NCI-H2081 (cell line): ENCODE results near the gene CGB8.
"Not testable (repeated sequence)": the region's sequence is repeated elsewhere in the genome, so short reads cannot be mapped to it uniquely, and the experiment has no call there.

Experiments used
- DNase-seq, 2 experiments: peaks; one replicate each; lab custom pipeline; 2025; lab: John Stamatoyannopoulos, UW

The CGB8 gene

DNA sequence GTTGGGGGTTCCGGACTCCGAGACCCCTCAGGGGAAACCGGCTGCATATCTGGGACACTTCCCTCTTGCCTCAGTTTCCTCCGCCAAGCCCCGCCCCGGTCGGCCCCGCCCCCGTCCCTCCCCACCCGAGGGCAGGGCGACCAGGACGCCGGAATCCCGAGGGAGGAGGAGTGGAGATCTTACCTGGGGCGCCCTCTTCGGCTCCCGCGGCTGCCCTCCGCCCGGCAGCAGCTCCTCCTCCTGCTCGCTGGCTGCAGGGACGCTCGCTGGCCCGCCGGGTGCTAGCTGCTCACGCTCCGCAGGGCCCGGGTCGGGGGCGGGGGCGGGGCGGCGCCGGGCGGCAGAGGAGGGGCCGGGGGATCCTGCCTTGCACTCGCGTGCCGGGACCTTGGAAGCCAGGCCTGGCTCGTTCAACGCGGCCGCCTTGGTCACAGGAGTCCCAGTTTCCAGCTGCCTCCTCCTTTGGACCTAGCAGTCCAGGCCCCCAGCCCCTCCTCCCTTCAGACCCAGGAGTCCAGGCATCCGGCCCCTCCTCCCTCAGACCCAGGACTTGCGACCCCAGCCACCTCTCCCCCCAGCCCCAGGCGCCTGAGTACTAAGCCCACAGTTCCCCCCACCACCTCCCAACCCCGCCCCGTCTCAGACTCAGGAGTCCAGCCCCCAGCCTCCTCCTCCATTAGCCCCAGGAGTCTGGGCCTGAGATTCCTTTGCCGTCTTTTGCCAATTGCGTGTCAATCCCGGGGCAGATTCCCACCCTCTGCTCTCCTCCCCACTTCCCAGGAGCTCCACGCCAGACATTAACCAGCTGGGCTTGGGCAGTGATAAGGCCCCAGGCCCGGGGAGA, 16.1 kb upstream of the CGB8 start, which contains the start of gene NTF4:
TSS of gene NTF4 (minus strand) at position 51 of the 844 bp plus-strand sequence. CDS start 2,821 bp downstream, outside the sequence.
- DNase-seq, result no peak

DNA sequence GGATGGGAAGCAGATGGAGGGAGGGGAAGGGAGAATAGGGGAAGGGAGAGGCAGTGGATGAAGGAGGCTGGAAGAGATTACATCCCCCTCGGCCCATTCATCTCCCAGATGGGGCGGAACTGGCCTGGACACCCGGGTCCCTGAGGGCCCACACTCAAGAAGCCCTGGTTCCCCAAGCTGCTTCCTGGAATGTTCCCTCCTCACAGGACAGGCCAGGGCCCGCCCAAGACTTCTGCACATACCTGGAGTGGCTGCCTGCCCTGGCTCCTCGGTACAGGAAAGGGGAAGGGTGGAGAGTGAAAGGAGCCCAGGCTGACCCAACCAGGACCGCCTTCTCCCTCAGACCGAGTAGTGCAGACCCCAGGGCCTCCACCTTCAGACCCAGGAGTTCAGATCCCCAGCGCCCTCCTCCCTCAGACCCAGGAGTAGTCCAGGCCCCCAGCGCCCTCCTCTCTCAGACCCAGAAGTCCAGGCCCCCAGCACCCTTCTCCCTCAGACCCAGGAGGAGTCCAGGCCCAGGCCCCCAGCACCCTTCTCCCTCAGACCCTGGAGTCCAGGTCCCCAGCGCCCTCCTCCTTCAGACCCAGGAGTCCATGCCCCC, 15.2 kb upstream of the CGB8 start:
- DNase-seq, result no peak

DNA sequence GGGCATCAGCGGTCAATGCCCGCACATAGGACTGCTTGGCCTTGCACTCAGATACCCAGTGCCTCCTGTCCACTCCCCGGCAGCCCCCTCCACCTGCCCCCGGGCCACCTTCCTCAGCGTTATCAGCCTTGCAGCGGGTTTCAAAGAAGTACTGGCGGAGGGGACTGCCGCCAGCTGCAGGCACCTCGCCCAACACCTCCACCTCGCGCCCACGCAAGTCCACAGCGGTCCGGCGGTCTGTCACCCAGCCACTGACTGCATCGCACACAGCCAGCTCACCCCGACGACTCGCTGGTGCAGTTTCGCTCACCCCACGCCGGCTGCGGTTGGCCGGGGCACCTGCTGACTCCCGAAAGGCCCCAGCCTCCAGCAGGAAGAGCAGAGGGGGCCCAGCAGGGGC, 12.5 kb upstream of the CGB8 start:
- no peak for DNase-seq

DNA sequence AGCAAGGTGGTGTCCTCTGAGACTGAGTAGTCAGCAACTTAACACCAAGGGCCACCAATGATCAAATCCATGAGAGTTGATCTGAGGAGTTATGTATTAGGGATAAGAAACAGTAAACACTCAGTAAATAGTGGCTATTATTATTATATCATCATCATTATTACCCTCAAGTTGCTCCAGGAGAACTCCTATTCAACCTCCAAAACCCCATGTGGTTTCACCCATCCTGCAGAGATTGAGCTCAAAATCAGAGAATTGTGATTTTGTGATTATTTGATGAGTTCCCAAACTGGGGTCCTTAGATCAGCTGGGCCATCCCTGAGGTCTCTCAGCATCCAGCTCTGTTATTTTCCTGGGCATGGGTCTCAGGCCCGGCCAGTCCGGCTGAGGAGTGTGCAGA, 12.1 kb upstream of the CGB8 start:
- no peak for DNase-seq

DNA sequence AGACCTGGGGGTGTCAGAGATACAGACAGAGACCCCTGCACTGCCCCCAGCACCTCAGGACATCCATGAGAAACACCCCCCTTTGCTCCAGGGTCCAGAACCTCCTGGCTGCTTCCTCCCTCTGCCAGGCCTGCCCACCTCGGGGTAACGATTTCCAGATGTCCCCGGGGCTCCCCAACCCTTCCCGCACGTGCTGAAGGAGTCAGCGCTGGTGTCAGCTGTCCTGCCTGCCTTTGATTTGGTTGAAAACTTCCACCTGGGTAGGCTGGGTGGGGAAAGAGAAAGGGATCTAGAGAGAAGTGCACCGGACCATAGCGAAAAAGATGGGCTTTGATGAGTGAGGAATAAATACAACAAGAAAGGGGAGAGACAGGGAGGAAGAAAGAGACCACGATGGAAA, 10.1 kb upstream of the CGB8 start:
- no peak for DNase-seq

DNA sequence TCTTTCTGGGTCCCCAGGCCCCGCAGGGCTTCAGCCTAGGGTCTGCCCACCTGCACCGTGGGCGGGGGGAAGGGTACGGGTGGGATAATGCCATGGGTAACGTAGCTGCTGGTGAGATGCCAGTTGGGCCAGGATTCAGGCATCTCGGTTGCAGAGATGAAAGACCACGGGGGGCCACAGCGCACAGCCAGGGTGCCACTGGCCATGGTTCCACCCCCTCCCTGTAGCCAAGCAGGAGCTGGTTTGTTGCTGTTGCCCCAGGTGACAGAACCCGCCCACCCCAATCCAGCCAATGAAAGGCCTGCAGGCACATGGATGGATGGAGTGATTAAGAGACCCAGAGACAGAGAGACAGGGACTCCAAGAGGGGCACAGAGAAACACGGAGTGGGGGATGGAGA, 9.7 kb upstream of the CGB8 start:
- DNase-seq, result no peak

DNA sequence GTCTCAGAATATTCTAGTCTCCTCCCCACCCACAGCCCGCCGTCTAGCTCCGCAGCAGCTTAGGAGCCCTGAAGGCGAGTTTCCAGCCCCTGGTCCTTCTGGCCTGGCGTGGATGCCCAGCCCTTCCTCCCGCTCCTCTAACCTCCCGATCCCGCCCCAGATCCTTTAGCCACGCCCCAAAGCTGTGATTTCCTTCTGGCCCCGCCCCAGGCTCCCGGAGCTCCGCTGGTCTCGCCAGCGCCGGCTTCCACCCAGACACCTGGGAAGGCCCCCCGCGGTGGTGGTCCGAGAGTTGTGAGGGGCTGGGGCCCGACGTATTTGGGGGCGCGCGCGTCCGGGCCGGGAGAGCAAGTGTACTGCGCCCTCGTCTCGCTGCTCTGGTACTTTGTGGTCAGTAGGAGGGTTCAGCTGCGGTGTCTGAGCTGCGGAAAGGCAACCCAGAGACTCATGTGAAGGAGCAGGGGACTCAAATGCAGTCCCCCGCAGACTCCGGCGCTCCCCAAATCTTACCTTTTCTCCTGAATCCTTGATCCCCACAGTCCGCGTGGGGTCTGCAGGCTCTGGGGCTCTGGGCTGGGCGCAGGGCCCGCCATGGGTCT, 8.8 kb upstream of the CGB8 start, which contains the start of gene CGB7:
TSS of gene CGB7 (minus strand) at position 114 of the 599 bp plus-strand sequence. CDS start 2,374 bp downstream, outside the sequence.
- no peak for DNase-seq

DNA sequence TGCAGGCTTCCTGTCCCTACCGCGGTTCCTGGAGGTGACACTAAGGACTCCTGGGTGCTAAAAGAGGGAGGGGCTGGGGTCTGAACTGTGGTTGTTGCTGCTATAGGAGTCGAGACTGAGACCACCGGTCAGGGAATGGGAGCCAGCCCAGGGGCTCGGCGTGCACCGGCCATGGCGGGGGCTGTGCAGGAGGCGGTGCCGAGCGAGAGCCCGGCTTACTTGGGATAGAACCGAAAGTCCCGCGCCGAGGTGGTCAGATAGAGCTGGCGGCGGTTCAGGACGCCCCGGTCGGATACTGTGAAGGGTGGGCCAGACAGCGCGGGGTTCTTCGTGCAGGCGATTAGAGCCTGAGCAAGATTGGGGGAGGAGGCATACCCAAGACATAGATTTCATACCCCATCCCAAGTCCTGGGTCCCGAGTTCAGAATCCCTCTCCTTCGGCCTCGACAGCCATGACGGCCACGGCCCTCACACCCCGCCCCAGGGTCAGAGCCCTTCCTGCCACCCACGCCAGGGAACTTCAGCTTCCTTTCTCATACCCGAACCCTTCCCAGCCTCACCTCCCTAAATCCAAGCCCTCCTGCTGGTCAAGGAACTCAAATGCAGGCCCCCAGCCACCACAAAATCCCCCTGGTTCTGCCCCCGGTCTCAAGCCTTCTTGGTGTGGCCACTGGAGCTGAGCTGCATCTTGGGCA, 8.1 kb upstream of the CGB8 start:
- DNase-seq, result not testable (repeated sequence)

DNA sequence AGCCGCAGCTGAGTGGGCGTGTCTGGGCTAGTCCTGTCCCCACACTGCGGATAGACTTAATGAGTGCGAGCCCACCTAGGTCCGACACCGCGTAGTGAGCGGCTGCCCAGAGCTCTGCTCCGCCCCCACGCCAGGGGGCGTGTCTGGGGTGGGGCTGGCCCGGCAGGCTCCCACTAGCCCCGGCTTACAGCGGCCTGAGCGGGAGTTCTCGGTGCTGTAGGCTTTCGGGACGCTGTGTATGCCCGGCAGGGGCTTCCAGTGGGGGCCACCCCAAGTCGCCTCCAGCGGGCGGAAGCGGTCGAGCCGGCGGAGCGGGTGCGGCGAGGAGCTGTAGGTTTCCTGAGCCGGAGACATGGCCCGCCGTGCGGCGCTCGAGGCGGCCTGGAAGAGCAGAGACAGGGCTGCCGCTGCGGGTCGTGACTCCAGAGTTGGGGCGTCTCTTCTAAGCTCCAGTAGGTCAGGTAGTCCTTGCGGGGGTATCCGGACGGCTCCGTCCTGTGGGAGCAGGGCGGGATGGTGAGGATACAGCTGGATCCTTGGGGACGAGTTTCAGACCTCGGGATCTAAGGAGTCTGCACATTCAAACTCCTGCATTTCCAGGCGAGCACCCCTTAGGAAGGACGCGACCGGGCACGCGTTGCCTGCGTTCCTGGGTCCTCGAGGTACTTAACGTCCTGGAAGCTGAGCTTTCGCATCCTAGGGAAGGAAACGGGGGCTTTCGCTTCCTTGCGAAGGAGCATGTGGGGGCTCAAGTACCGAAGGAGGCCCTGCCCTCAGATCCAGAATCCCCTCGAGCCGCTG, 7.4 kb upstream of the CGB8 start:
- DNase-seq, result no peak

DNA sequence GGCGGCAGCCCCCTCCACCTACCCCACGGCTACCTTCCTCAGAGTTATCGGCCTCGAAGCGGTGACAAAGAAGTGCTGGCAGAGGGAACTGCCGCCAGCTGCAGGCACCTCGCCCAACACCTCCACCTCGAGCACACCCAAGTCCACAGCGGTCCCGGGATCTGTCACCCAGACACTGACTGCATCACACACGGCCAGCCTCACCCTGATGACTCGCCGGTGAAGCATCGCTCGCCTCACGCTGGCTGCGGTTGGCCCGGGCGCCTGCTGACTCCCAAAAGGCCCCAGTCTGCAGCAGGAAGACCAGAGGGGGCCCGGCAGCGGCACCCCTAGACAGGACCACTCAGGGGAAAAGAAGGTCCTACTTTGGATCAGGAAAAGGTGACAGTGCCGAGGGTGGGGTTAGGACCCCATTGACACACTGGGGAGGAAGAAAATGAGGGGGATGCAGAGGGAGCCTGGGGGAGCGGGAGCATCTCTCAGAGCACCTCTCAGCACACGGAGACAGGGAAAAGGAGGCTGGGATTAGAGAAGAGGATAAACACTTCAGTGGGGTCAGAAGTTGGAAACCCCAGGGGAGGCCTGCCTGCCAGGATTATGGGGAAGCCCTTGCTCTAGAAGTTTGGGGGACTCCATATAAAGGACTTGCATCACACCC, 1.6 kb upstream of the CGB8 start:
- not testable (repeated sequence) for DNase-seq

DNA sequence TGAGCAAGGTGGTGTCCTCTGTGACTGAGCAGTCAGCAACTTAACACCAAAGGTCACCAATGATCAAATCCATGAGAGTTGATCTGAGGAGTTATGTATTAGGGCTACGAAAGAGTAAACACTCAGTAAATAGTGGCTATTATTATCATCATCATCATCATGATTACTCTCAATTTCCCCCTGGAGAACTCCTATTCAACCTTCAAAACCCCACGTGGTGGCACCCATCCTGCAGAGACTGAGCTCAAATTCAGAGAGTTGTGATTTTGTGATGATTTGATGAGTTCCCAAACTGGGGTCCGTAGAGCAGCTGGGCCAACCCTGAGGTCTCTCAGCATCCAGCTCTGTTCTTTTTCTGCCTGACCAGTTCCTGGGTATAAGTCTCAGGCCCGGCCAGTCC, 923 bp upstream of the CGB8 start:
- not testable (repeated sequence) for DNase-seq

DNA sequence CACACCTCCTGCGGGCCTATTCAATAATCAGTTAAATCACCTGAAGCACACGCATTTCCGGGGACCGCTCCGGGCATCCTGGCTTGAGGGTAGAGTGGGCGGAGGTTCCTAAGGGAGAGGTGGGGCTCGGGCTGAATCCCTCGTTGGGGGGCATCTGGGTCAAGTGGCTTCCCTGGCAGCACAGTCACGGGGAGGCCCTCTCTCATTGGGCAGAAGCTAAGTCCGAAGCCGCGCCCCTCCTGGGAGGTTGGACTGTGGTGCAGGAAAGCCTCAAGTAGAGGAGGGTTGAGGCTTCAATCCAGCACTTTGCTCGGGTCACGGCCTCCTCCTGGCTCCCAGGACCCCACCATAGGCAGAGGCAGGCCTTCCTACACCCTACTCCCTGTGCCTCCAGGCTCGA, 5.4 kb downstream of the CGB8 start, which contains the start of gene CGB5:
TSS of gene CGB5 (plus strand) at position 301 of the 400 bp plus-strand sequence. CDS start 362 bp downstream, outside the sequence.
- not testable (repeated sequence) for DNase-seq

DNA sequence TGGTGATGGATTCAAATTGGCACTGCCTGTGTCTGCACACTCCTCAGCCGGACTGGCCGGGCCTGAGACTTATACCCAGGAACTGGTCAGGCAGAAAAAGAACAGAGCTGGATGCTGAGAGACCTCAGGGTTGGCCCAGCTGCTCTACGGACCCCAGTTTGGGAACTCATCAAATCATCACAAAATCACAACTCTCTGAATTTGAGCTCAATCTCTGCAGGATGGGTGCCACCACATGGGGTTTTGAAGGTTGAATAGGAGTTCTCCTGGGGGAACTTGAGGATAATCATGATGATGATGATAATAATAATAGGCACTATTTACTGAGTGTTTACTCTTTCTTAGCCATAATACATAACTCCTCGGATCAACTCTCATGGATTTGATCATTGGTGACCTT, 6.2 kb downstream of the CGB8 start:
- DNase-seq, result not testable (repeated sequence)

DNA sequence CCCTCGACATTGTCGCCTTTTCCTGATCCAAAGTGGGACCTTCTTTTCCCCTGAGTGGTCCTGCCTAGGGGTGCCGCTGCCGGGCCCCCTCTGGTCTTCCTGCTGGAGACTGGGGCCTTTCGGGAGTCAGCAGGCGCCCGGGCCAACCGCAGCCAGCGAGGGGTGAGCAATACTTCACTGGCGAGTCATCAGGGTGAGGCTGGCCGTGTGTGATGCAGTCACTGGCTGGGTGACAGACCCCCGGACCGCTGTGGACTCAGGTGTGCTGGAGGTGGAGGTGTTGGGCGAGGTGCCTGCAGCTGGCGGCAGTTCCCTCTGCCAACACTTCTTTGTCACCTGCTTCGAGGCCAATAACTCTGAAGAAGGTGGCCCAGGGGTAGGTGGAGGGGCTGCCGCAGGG, 6.7 kb downstream of the CGB8 start:
- no peak for DNase-seq

DNA sequence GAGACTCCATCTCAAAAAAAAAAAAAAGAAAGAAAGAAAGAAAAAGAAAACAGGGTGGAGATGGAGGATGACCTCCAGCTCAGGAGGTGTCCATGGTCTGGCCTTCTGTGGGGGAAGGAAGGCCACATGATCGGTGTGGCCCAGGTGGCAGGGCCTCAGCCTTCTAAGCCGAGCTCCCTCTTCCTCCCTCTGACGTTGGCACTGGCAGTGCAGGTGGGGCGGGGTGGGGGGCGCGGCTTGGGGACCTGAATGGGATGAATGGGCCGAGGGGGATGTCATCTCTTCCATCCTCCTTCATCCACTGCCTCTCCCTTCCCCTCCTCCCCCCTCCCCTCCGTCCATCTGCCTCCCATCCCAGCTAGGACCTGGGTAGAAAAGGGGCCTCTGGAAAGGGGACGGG, 9.2 kb downstream of the CGB8 start:
- DNase-seq, result not testable (repeated sequence)

DNA sequence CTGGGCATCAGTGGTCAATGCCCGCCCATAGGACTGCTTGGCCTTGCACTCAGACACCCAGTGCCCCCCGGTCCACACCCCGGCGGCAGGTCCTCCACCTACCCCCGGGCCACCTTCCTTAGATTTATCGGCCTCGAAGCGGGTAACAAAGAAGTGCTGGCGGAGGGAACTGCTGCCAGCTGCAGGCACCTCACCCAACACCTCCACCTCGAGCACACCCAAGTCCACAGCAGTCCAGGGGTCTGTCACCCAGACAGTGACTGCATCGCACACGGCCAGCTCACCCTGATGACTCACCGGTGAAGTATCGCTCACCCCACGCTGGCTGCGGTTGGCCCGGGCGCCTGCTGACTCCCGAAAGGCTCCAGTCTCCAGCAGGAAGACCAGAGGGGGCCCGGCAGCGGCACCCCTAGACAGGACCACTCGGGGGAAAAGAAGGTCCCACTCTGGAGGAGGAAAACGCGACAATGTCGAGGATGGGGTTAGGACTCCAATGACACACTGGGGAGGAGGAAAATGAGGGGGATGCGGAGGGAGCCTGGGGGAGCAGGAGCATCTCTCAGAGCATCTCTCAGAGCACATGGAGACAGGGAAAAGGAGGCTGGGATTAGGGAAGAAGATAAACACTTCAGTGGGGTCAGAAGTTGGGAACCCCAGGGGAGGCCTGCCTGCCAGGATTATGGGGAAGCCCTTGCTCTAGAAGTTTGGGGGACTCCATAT, 10.2 kb downstream of the CGB8 start:
- DNase-seq, result not testable (repeated sequence)

DNA sequence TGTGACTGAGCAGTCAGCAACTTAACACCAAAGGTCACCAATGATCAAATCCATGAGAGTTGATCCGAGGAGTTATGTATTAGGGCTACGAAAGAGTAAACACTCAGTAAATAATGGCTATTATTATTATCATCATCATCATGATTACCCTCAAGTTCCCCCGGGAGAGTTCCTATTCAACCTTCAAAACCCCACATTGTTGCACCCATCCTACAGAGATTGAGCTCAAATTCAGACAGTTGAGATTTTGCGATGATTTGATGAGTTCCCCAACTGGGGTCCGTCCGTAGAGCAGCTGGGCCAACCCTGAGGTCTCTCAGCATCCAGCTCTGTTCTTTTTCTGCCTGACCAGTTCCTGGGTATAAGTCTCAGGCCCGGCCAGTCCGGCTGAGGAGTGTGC, 10.8 kb downstream of the CGB8 start:
- DNase-seq, result not testable (repeated sequence)

DNA sequence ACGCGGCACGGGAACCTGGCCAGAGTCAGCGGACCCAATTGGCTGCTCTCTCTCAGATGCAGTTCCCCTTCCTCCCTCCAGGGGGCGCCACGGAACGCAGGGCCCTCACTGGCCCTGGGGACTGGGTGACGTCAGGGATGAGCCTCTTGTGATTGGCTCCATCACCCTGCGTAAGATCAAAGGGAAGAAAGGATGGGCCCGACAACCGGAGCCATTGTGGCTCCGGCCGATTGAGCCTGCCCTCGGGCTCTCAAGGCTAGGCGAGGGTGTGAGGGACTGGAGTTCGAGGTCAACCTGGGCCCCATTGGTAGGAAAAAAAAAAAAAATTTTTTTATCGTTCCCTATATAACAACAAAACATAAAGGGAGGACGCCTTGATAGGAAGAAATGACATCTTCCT, 12.1 kb downstream of the CGB8 start, which contains the start of gene CGB1:
TSS of gene CGB1 (minus strand) at position 81 of the 400 bp plus-strand sequence. CDS start 184 bp downstream, outside the sequence.
- DNase-seq, result not testable (repeated sequence)

DNA sequence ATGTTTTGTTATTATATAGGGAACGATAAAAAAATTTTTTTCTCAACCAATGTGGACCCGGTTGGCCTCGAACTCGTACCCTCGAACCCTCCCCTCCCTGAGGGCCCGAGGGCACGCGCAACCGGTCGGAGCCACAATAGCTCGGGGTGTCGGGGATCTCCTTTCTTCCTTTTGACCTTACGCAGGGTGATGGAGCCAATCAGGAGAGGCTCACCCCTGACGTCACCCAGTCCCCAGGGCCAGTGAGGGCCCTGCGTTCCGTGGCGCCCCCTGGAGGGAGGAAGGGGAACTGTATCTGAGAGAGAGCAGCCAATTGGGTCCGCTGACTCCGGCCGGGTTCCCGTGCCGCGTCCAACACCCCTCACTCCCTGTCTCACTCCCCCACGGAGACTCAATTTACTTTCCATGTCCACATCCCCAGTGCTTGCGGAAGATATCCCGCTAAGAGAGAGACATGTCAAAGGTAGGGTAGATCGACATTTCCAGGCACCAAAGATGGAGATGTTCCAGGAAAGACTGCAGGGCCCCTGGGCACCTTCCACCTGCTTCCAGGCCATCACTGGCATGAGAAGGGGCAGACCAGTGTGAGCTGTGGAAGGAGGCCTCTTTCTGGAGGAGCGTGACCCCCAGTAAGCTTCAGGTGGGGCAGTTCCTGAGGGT, 17.1 kb downstream of the CGB8 start, which contains the start of gene CGB2:
TSS of gene CGB2 (plus strand) at position 249 of the 660 bp plus-strand sequence. CDS start at position 455, 206 bp downstream.
- DNase-seq, result peak in 1 of 2 experiments; percentile 54
